NOMO-1 (cell line): Measurements from ENCODE around the gene TBX1.
"Not testable (repeated sequence)": the region's sequence is repeated elsewhere in the genome, so short reads cannot be mapped to it uniquely, and the experiment has no call there.

Experiments
- DNase-seq, 2 experiments: peaks; one replicate each; lab custom pipeline; 2025; ENCODE audit not compliant: unreplicated experiment in 2 of 2; lab: John Stamatoyannopoulos, UW

The TBX1 gene

GRCh38 chr22:19763458-19764298 lies 3.1 kb downstream of the TBX1 start:
- DNase-seq = no peak

GRCh38 chr22:19764299-19764593 lies 3.7 kb downstream of the TBX1 start:
- no peak for DNase-seq

GRCh38 chr22:19764636-19765476 lies 4.3 kb downstream of the TBX1 start:
- no peak for DNase-seq

GRCh38 chr22:19765477-19766239 lies 5.1 kb downstream of the TBX1 start:
- peak; percentile 56 to 61 for DNase-seq

- DNase-seq = no peak
Measured at GRCh38 chr22:19766240-19766510, 5.6 kb downstream of the TBX1 start.

- DNase-seq = peak; percentile 90 to 93
Measured at GRCh38 chr22:19766511-19767426, 6.2 kb downstream of the TBX1 start.

GRCh38 chr22:19767427-19768341 lies 7.1 kb downstream of the TBX1 start:
- no peak for DNase-seq

GRCh38 chr22:19769393-19769715 lies 8.8 kb downstream of the TBX1 start:
- DNase-seq = no peak

- DNase-seq = no peak
Measured at GRCh38 chr22:19770349-19771220, 10.0 kb downstream of the TBX1 start.

- no peak for DNase-seq
Measured at GRCh38 chr22:19772422-19772672, 11.8 kb downstream of the TBX1 start.

- DNase-seq = no peak
Measured at GRCh38 chr22:19772673-19773469, 12.3 kb downstream of the TBX1 start.

GRCh38 chr22:19773470-19774040 lies 13.0 kb downstream of the TBX1 start:
- no peak for DNase-seq

GRCh38 chr22:19774628-19775027 lies 14.1 kb downstream of the TBX1 start:
- DNase-seq = no peak

GRCh38 chr22:19775496-19776325 lies 15.1 kb downstream of the TBX1 start:
- no peak for DNase-seq

GRCh38 chr22:19776433-19777031 lies 16.0 kb downstream of the TBX1 start:
- no peak for DNase-seq

GRCh38 chr22:19777192-19777591 lies 16.6 kb downstream of the TBX1 start:
- DNase-seq = not testable (repeated sequence)

- DNase-seq = no peak
Measured at GRCh38 chr22:19779011-19779421, 18.4 kb downstream of the TBX1 start.
